Lower leg skin (tissue), 3 donors: ENCODE results near the gene OVCA2.

Experiments used
- CTCF ChIP-seq, 3 donors: fragments of 450-650 bp; IDR thresholded peaks; one replicate each; pipeline ENCODE4 v1.5.1; 2016; ENCODE audit warnings: antibody characterized with exemption in 3 of 3, mild to moderate bottlenecking in 3 of 3, moderate library complexity in 2 of 3
- POLR2A ChIP-seq, 2 donors: fragments of 450-650 bp; IDR thresholded peaks; one replicate each; pipeline ENCODE4 v1.6.1; 2016 to 2017; ENCODE audit warnings: antibody characterized with exemption in 2 of 2, mild to moderate bottlenecking in 1 of 2, moderate library complexity in 1 of 2

GRCh38 chr17:2058586-2059546 lies 17.0 kb downstream of the OVCA2 start:
- TF ChIP-seq CTCF (IDR thresholded peaks at IDR 0.05) (no peak), POLR2A (IDR thresholded peaks at IDR 0.05) (no peak)
